Subcutaneous adipose tissue (tissue), 4 donors: ENCODE results near the gene MMP24OS. TPM values are rescaled to one million over a fixed set of nuclear protein-coding genes. Genes with fewer than 3 reads are reported as not detected.

Experiments used
- total RNA-seq, 4 donors: library from RNA; depleted of rRNA; stranded (reverse); fragments of >200 nt; gene quantifications; one replicate each; pipeline ENCODE4 v1.1.0, GENCODE V29; 2016
- TF ChIP-seq, protein P1 (sequence below): fragments of 450-650 bp; IDR thresholded peaks from one replicate; pipeline ENCODE4 v1.5.1; 2016; ENCODE audit warnings: low read depth, mild to moderate bottlenecking, control low read depth, antibody characterized with exemption, moderate library complexity

The MMP24OS gene
- total RNA-seq, 4 donors from 2014 or later, result 27.5 to 56.5 (median 31.6) TPM

DNA sequence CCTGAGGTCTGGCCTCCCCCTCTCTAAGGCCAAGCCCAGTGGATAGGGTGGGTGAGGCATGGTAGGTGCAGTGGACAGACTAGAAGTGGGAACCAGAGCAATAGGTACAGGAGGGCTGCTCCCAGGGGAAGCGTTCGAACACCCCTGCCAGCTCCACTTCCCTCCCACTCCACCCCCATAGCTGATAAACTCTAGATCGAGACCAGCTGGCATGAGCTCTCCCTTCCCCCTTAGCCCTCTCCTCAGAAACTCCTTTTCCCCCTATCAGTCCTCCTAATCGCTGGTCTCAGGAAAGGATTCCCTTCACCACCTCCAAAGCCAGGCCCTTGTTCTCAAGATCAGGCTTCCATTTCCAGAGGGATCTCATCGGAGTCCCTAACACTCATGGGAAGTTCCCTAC lies 20.3 kb upstream of the MMP24OS start:
- TF ChIP-seq, protein P1, sequence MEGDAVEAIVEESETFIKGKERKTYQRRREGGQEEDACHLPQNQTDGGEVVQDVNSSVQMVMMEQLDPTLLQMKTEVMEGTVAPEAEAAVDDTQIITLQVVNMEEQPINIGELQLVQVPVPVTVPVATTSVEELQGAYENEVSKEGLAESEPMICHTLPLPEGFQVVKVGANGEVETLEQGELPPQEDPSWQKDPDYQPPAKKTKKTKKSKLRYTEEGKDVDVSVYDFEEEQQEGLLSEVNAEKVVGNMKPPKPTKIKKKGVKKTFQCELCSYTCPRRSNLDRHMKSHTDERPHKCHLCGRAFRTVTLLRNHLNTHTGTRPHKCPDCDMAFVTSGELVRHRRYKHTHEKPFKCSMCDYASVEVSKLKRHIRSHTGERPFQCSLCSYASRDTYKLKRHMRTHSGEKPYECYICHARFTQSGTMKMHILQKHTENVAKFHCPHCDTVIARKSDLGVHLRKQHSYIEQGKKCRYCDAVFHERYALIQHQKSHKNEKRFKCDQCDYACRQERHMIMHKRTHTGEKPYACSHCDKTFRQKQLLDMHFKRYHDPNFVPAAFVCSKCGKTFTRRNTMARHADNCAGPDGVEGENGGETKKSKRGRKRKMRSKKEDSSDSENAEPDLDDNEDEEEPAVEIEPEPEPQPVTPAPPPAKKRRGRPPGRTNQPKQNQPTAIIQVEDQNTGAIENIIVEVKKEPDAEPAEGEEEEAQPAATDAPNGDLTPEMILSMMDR, result no peak

DNA sequence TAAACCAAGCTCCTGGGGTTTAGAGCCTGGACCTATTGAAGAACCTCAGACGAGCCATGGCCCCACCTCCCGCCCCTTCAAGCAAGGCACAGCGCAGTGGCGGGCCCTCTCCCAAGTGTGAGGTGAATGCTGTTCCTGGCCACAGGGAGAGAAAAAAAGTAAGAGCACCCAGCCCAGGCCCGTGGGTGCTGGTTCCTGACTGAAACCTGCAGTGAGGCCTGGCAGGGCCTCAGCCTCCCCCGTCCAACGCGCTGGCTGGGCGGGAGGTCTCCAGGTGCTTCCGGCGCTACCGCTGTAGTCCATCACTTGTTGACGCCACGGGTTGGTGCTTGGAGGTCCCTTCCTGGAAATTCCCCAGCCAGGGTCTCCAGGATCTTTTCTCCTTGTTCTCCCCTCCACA lies 19.8 kb upstream of the MMP24OS start:
- TF ChIP-seq, protein P1, result no peak

DNA sequence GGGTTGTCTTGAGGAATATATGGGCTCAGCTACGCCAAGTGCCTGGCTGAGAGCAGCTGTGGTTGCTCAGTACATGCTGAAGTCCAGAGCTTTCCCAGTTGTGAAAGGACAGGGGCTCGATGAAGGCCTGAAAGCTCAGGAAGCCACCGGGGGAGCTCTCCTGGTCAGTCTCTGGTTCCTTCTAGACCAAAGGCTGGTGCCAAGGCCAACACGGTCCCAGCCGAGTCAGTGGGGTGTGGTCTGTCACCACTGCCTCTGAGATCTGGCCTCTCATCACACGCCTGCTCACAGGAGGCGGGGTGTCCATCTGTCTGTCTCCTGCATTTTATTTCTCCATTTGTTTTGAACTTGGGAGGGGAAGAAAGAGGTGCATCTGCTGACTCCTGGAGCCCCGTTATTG lies 19.2 kb upstream of the MMP24OS start:
- TF ChIP-seq, protein P1, result no peak

DNA sequence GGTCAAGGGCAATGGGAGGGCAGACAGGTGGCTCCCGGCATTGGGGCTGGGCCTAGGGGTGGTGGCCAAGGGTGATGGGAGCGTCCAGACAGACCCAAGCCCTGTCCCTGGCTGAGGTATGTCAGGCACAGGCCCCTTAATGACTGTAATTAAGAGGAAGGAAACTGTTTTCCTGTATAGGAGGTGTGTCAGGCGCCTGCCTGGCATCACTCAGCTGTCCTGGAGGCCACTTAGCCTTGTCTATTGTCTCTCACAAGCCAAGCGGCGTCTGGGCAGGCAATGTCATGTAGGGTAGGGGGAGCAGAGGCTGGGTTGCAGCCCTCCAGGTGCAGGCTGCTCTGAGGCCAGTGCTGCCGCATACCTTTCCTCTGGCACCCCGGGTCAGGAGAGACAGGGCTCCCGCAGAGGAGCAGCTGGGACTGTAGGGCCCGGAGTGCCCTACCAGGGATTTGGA lies 18.2 kb upstream of the MMP24OS start:
- TF ChIP-seq, protein P1, result no peak

DNA sequence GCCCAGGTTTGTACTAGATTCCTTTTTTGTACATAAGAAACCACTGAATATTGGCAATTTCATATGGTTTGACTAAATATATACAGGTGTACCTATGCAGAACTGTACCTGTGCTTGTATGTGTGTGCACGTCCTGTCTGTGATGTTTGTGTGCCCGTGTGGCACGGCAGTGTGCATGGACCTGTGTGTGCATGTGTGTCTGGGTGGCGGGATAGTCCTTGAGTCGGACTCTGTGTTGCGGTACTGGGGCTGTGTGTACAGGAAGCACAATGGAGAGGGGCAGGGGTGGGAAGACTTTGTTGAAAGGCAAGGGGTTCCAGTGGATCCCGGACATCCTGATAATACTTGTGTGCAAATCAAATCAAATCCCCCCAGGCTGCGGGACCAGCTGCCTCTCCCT lies 17.8 kb upstream of the MMP24OS start:
- TF ChIP-seq, protein P1, result no peak

DNA sequence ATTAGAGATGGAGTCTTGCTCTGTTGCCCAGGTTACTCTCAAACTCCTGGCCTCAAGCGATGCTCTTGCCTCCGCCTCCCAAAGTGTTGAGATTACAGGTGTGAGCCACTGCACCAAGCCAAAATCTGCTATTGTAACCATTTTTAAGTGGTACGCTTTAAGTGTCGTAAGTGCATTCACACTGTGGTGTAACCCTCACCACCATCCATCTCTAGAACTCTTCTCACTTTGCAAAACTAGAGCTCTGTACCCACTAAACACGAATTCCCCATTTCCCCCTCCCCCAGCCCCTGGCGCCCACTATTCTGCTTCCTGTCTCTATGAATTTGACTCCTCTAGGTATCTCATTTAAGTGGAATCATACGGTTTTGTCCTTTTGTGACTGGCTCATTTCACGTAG lies 17.1 kb upstream of the MMP24OS start:
- TF ChIP-seq, protein P1, result no peak

DNA sequence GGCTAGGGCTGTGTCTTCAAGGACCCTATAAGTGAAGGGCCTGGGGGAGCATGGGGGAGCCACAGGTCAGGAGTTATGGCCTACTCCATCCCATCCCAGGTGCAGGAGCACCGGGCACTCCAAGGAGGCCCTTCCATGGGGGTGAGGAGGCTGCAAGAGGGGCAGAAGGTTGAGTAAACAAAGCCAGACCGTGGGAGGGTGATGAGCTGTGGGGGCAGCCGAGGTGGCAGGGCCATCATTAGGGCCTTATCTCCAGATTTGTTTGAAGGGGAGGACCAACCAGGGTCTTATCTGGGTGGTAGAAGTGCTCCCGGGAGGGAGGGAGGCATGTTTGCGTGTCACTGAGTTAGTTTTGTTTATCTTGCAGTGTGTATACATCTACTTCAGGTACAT lies 16.4 kb upstream of the MMP24OS start:
- TF ChIP-seq, protein P1, result no peak
